Aorta (tissue), 5 donors: ENCODE data around the gene DEPDC4. TPM values are rescaled to one million over a fixed set of nuclear protein-coding genes. Genes with fewer than 3 reads are reported as not detected.
"Not testable (repeated sequence)": the region's sequence is repeated elsewhere in the genome, so short reads cannot be mapped to it uniquely, and the experiment has no call there.

Source experiments
- ATAC-seq: fragments of 200-7000 bp; cut with Tn5 transposase; one replicate; pipeline ENCODE4 v1.9.1; 2022; ENCODE audit warnings: moderate library complexity; ENCODE audit not compliant: low FRiP score
- DNase-seq, 2 donors: peaks; one replicate each; pipeline ENCODE4 v3.0.0-alpha.2; 2020
- H3K27ac ChIP-seq, 2 donors: one replicate each; pipeline ENCODE4 v1.5.1; 2013; ENCODE audit warnings: low read length in 2 of 2, mild to moderate bottlenecking in 2 of 2, moderate library complexity in 2 of 2, control low read depth in 1 of 2, inconsistent platforms in 1 of 2, low read depth in 1 of 2
- H3K27me3 ChIP-seq, 2 donors: one replicate each; pipeline ENCODE4 v1.6.1; 2013; ENCODE audit warnings: control low read depth in 1 of 2, low read length in 1 of 2, mild to moderate bottlenecking in 1 of 2, moderate library complexity in 1 of 2; ENCODE audit not compliant: insufficient read depth in 2 of 2, control insufficient read depth in 1 of 2
- H3K36me3 ChIP-seq, 2 donors: one replicate each; pipeline ENCODE4 v1.6.1; 2013; ENCODE audit warnings: control low read depth in 1 of 2, low read length in 1 of 2, mild to moderate bottlenecking in 1 of 2; ENCODE audit not compliant: insufficient read depth in 2 of 2, control insufficient read depth in 1 of 2
- H3K4me1 ChIP-seq, 2 donors: one replicate each; pipeline ENCODE4 v1.6.1; 2013; ENCODE audit warnings: low read length in 2 of 2, control low read depth in 1 of 2, mild to moderate bottlenecking in 1 of 2, moderate library complexity in 1 of 2; ENCODE audit not compliant: insufficient read depth in 2 of 2, control insufficient read depth in 1 of 2
- H3K4me3 ChIP-seq, 2 donors: one replicate each; pipeline ENCODE4 v1.5.1; 2013; ENCODE audit warnings: low read length in 2 of 2, control low read depth in 1 of 2, mild to moderate bottlenecking in 1 of 2
- H3K9me3 ChIP-seq: one replicate; pipeline ENCODE4 v1.6.1; 2013; ENCODE audit warnings: mild to moderate bottlenecking, low read length; ENCODE audit not compliant: control insufficient read depth
- WGBS, 2 donors: extraction: QIAGEN DNeasy Blood & Tissue Kit; methylation state at CpG; one replicate each; pipeline ENCODE4 v1.1.7; 2013; 5-methylcytosine and 5-hydroxymethylcytosine counted together
- intact Hi-C, 2 donors: fragments of 100-400 bp; cut with DNase I; formaldehyde crosslinking; loops; one replicate each; pipeline versions ENCODE4 v1.14.2 to v1.15.0; 2022
- polyA plus RNA-seq, 2 donors: library from polyadenylated mRNA; stranded (reverse); fragments of 200-250 nt; gene quantifications; one replicate each; pipeline ENCODE4 v1.2.3, GENCODE V29; 2013
- total RNA-seq, 2 donors: library from RNA; stranded (reverse); fragmentation: NEBNext Ultra II Directional; extraction: Animal tissue kit (Norgen Biotek cat#: 25700); gene quantifications; one replicate each; pipeline ENCODE4 v1.2.1, GENCODE V29; 2021
- donor health status: healthy with polysubstance abuse.
- donor health status: Bipolar disorder and iron deficiency.
- donor health status: DM: no; HTN: no; CAD: no.
- donor health status: DM: no; HTN: no; CAD: no.
- donor health status: DM: yes; HTN: yes; CAD: no.

Gene DEPDC4
- total and polyA plus RNA-seq, 4 donors: 0.29 to 1.5 (median 1.4) TPM; not detected in 1

GRCh38 chr12:100268835-100269564, 2.1 kb upstream of the DEPDC4 start:
- intact Hi-C loops: no loop called here
- 65 to 66% methylated on average over 5 of the region's 5 CpGs for WGBS, 2 donors
- ATAC-seq: no peak
- H3K27me3 ChIP-seq: no peaks in the 10 kb centered on the region
- H3K4me1 ChIP-seq: peaks cover 0 to 5% of the 10 kb centered on the region in 2 donors
- H3K27ac ChIP-seq: no peak overlapping the region
- no peaks in the 10 kb centered on the region for H3K9me3 ChIP-seq
- no peak for DNase-seq
- peak overlapping the region in 1 of 2 donors; percentile 39 for H3K4me3 ChIP-seq
- no peaks in the 10 kb centered on the region for H3K36me3 ChIP-seq

- ATAC-seq (peak; percentile 6), DNase-seq (no peak)
- Histone ChIP-seq H3K4me3 (peak overlapping the region; percentile 71 to 89), H3K36me3 (no peaks in the 10 kb centered on the region), H3K27ac (peak overlapping the region; percentile 43 to 92), H3K9me3 (no peaks in the 10 kb centered on the region), H3K4me1 (peaks cover 0 to 5% of the 10 kb centered on the region in 2 donors), H3K27me3 (no peaks in the 10 kb centered on the region)
- 1% methylated on average over 33 of the region's 33 CpGs for WGBS, 2 donors
- intact Hi-C loops: no loop called here
Measured at GRCh38 chr12:100267603-100268281, 863 bp upstream of the DEPDC4 start.

- peak in 1 of 2 donors; percentile 96 for DNase-seq
- peak overlapping the region; percentile 62 to 66 for H3K4me3 ChIP-seq
- peak; percentile 91 for ATAC-seq
- peaks cover 0 to 5% of the 10 kb centered on the region in 2 donors for H3K4me1 ChIP-seq
- H3K27ac ChIP-seq: no peak overlapping the region
- WGBS, 2 donors: 0 to 1% methylated on average over 6 of the region's 6 CpGs
- no peaks in the 10 kb centered on the region for H3K27me3 ChIP-seq
- no peaks in the 10 kb centered on the region for H3K9me3 ChIP-seq
- H3K36me3 ChIP-seq: no peaks in the 10 kb centered on the region
- intact Hi-C loops: no loop called here
Measured at GRCh38 chr12:100266585-100266834, 369 bp downstream of the DEPDC4 start.

- peak overlapping the region in 1 of 2 donors; percentile 66 for H3K4me3 ChIP-seq
- H3K27me3 ChIP-seq: no peaks in the 10 kb centered on the region
- no peak overlapping the region for H3K27ac ChIP-seq
- H3K9me3 ChIP-seq: no peaks in the 10 kb centered on the region
- ATAC-seq (no peak), DNase-seq (peak in 1 of 2 donors; percentile 40)
- intact Hi-C loops: no loop called here
- no peaks in the 10 kb centered on the region for H3K36me3 ChIP-seq
- peaks cover 0 to 5% of the 10 kb centered on the region in 2 donors for H3K4me1 ChIP-seq
- 55 to 62% methylated on average over 11 of the region's 11 CpGs for WGBS, 2 donors
Measured at GRCh38 chr12:100265732-100266584, 921 bp downstream of the DEPDC4 start.

- H3K4me1 ChIP-seq, H3K36me3 ChIP-seq, ATAC-seq, DNase-seq, H3K4me3 ChIP-seq, H3K27ac ChIP-seq, H3K9me3 ChIP-seq, intact Hi-C loops, H3K27me3 ChIP-seq: not testable (repeated sequence)
- 95 to 97% methylated on average over 5 of the region's 5 CpGs for WGBS, 2 donors
Measured at GRCh38 chr12:100265107-100265506, 1.8 kb downstream of the DEPDC4 start.

- Histone ChIP-seq H3K4me1 (no peaks in the 10 kb centered on the region), H3K27me3 (no peaks in the 10 kb centered on the region), H3K36me3 (no peaks in the 10 kb centered on the region), H3K4me3 (no peak overlapping the region), H3K27ac (no peak overlapping the region), H3K9me3 (no peaks in the 10 kb centered on the region)
- 87 to 91% methylated on average over 5 of the region's 5 CpGs for WGBS, 2 donors
- no peak for DNase-seq
- intact Hi-C loops: no loop called here
- ATAC-seq: no peak
Measured at GRCh38 chr12:100263131-100263530, 3.7 kb downstream of the DEPDC4 start.

- DNase-seq (no peak), ATAC-seq (no peak)
- no peaks in the 10 kb centered on the region for H3K4me1 ChIP-seq
- H3K27ac ChIP-seq: no peak overlapping the region
- intact Hi-C loops: no loop called here
- H3K27me3 ChIP-seq: no peaks in the 10 kb centered on the region
- 96 to 99% methylated on average over 1 of the region's 1 CpG for WGBS, 2 donors
- no peaks in the 10 kb centered on the region for H3K9me3 ChIP-seq
- H3K36me3 ChIP-seq: no peaks in the 10 kb centered on the region
- no peak overlapping the region for H3K4me3 ChIP-seq
Measured at GRCh38 chr12:100258127-100258526, 8.8 kb downstream of the DEPDC4 start.

- WGBS, 2 donors: 91 to 97% methylated on average over 1 of the region's 1 CpG
- Histone ChIP-seq H3K4me1 (no peaks in the 10 kb centered on the region), H3K9me3 (no peaks in the 10 kb centered on the region), H3K4me3 (no peak overlapping the region), H3K27ac (no peak overlapping the region), H3K27me3 (no peaks in the 10 kb centered on the region), H3K36me3 (no peaks in the 10 kb centered on the region)
- ATAC-seq (no peak), DNase-seq (no peak)
- intact Hi-C loops: no loop called here
Measured at GRCh38 chr12:100254876-100255275, 12.0 kb downstream of the DEPDC4 start.
